Neuronal stem cell (in vitro differentiated cells): Measurements from ENCODE around the gene NFASC.

Experiments
- DNase-seq: peaks from one replicate; pipeline ENCODE4 v3.0.0-alpha.2; 2013; ENCODE audit warnings: low spot score
- H2AFZ ChIP-seq: one replicate; pipeline ENCODE4 v1.6.1; 2013; ENCODE audit warnings: mild to moderate bottlenecking, low read length, inconsistent platforms
- H2AK5ac ChIP-seq: 2 replicates; pipeline ENCODE4 v1.6.1; 2013; ENCODE audit warnings: low read depth, mild to moderate bottlenecking, inconsistent platforms, low read length, moderate library complexity, mixed read lengths
- H2BK120ac ChIP-seq: 2 replicates; pipeline ENCODE4 v1.6.1; 2013; ENCODE audit warnings: low read depth, mild to moderate bottlenecking, inconsistent platforms, low read length, moderate library complexity, mixed read lengths
- H2BK12ac ChIP-seq: one replicate; pipeline ENCODE4 v1.6.1; 2013; ENCODE audit warnings: low read length, inconsistent platforms
- H2BK15ac ChIP-seq: 2 replicates; pipeline ENCODE4 v1.6.1; 2013; ENCODE audit warnings: mild to moderate bottlenecking, low read length, inconsistent platforms, mixed read lengths
- H2BK5ac ChIP-seq: one replicate; pipeline ENCODE4 v1.6.1; 2013; ENCODE audit warnings: inconsistent platforms, mild to moderate bottlenecking, low read length, moderate library complexity
- H3K14ac ChIP-seq: one replicate; pipeline ENCODE4 v1.6.1; 2013; ENCODE audit warnings: low read length, inconsistent platforms
- H3K18ac ChIP-seq: 2 replicates; pipeline ENCODE4 v1.6.1; 2013; ENCODE audit warnings: low read length, inconsistent platforms
- H3K23ac ChIP-seq: 2 replicates; pipeline ENCODE4 v1.6.1; 2013; ENCODE audit warnings: low read depth, mild to moderate bottlenecking, mixed read lengths, low read length, inconsistent platforms; ENCODE audit not compliant: poor library complexity
- H3K27ac ChIP-seq: replicated peaks from 3 replicates; pipeline ENCODE4 v1.5.1; 2013; ENCODE audit warnings: low read length, inconsistent platforms
- H3K27me3 ChIP-seq, 3 experiments: 2 replicates each; pipeline ENCODE4 v1.6.1; 2013; ENCODE audit warnings: low read length in 3 of 3, mild to moderate bottlenecking in 2 of 3, inconsistent platforms in 1 of 3, low read depth in 1 of 3, mixed read lengths in 1 of 3, moderate library complexity in 1 of 3; ENCODE audit not compliant: control insufficient read depth in 3 of 3, insufficient read depth in 3 of 3
- H3K36me3 ChIP-seq, 2 donors: replicated peaks in 1 of 2; 2 replicates each; pipeline ENCODE4 v1.6.1; 2013; ENCODE audit warnings: low read length in 2 of 2; ENCODE audit not compliant: control insufficient read depth in 2 of 2, insufficient read depth in 2 of 2
- H3K4ac ChIP-seq: 2 replicates; pipeline ENCODE4 v1.6.1; 2013; ENCODE audit warnings: inconsistent platforms, mild to moderate bottlenecking, low read length, moderate library complexity
- H3K4me1 ChIP-seq, 2 donors: 1 replicate in 1 of 2; 2 replicates in 1 of 2; pipeline ENCODE4 v1.6.1; 2013; ENCODE audit warnings: low read length in 2 of 2, low read depth in 1 of 2; ENCODE audit not compliant: control insufficient read depth in 2 of 2, insufficient read depth in 1 of 2
- H3K4me2 ChIP-seq: one replicate; pipeline ENCODE4 v1.6.1; 2013; ENCODE audit warnings: mild to moderate bottlenecking, low read length, inconsistent platforms; ENCODE audit not compliant: insufficient read depth, poor library complexity, severe bottlenecking
- H3K4me3 ChIP-seq, 2 donors: 2 replicates each; pipeline ENCODE4 v1.5.1; 2013; ENCODE audit warnings: low read length in 2 of 2, mild to moderate bottlenecking in 2 of 2, inconsistent platforms in 1 of 2, moderate library complexity in 1 of 2
- H3K79me1 ChIP-seq: one replicate; pipeline ENCODE4 v1.6.1; 2013; ENCODE audit warnings: low read depth, mild to moderate bottlenecking, inconsistent platforms, low read length, moderate library complexity
- H3K9ac ChIP-seq: one replicate; pipeline ENCODE4 v1.6.1; 2013; ENCODE audit warnings: mild to moderate bottlenecking, low read depth, low read length, inconsistent platforms; ENCODE audit not compliant: poor library complexity
- H3K9me3 ChIP-seq, 2 donors: replicated peaks in 1 of 2; 2 replicates each; pipeline versions ENCODE3 to v1.6.1; 2013; ENCODE audit warnings: low read length in 2 of 2, mild to moderate bottlenecking in 2 of 2, inconsistent platforms in 1 of 2, low read depth in 1 of 2, mixed read lengths in 1 of 2, moderate library complexity in 1 of 2; ENCODE audit not compliant: control insufficient read depth in 2 of 2, insufficient read depth in 1 of 2
- H4K8ac ChIP-seq: one replicate; pipeline ENCODE4 v1.6.1; 2013; ENCODE audit warnings: low read depth, mild to moderate bottlenecking, inconsistent platforms, low read length, moderate library complexity
- H4K91ac ChIP-seq: one replicate; pipeline ENCODE4 v1.6.1; 2013; ENCODE audit warnings: low read length, low read depth, mild to moderate bottlenecking, inconsistent platforms; ENCODE audit not compliant: poor library complexity
- WGBS, 2 donors: extraction: QIAGEN DNeasy Blood & Tissue Kit; methylation state at CpG; one replicate each; pipeline ENCODE4 v1.1.7; 2013; ENCODE audit warnings: missing lambda C conversion rate in 2 of 2, mixed read lengths in 1 of 2; ENCODE audit not compliant: insufficient read length in 2 of 2, insufficient replicate concordance in 1 of 2; ENCODE audit errors: extremely low coverage in 2 of 2; 5-methylcytosine and 5-hydroxymethylcytosine counted together

The NFASC gene

GRCh38 chr1:205064301-205064700 is 193.6 kb downstream of the NFASC start:
- Histone ChIP-seq H3K23ac (peak overlapping the region; percentile 9), H3K27ac (no peak overlapping the region), H3K79me1 (no peaks in the 10 kb centered on the region), H3K18ac (no peak overlapping the region), H3K27me3 (peaks cover 0 to 2% (median 0%) of the 10 kb centered on the region in 3 experiments), H2BK12ac (no peak overlapping the region), H4K8ac (no peak overlapping the region), H3K4me2 (no peak overlapping the region), H3K9me3 (no peaks in the 10 kb centered on the region), H2BK5ac (no peak overlapping the region), H3K9ac (no peak overlapping the region), H2BK15ac (no peak overlapping the region), H3K4ac (no peak overlapping the region), H3K14ac (no peak overlapping the region), H3K4me3 (no peak overlapping the region), H2AK5ac (peak overlapping the region; percentile 33), H2BK120ac (no peak overlapping the region), H3K36me3 (no peaks in the 10 kb centered on the region), H2AFZ (no peak overlapping the region), H4K91ac (no peak overlapping the region), H3K4me1 (peaks cover 3 to 6% of the 10 kb centered on the region in 2 donors)
- no peak for DNase-seq
- WGBS, 2 donors = no CpG with 5 or more reads among the region's 11 CpGs

GRCh38 chr1:205064741-205065316 is 194.2 kb downstream of the NFASC start:
- H2AK5ac ChIP-seq = peak overlapping the region; percentile 33
- WGBS, 2 donors = no CpG with 5 or more reads among the region's 9 CpGs
- DNase-seq = no peak

GRCh38 chr1:205065666-205066065 is 195.0 kb downstream of the NFASC start:
- no peak for DNase-seq
- no CpG with 5 or more reads among the region's 14 CpGs for WGBS, 2 donors
- no peak overlapping the region for H3K14ac ChIP-seq

More at GRCh38 chr1:205064741-205065316, 194.2 kb downstream of the NFASC start:
- peak overlapping the region; percentile 9 for H3K23ac ChIP-seq
- no peak overlapping the region for H3K27ac ChIP-seq
- no peaks in the 10 kb centered on the region for H3K79me1 ChIP-seq
- no peaks in the 10 kb centered on the region for H3K9me3 ChIP-seq
- no peak overlapping the region for H3K9ac ChIP-seq
- peaks cover 3 to 6% of the 10 kb centered on the region in 2 donors for H3K4me1 ChIP-seq
- H3K4me2 ChIP-seq = no peak overlapping the region
- H3K14ac ChIP-seq = peak overlapping the region; percentile 67
- no peak overlapping the region for H2BK12ac ChIP-seq
- no peak overlapping the region for H4K8ac ChIP-seq
- H3K36me3 ChIP-seq = no peaks in the 10 kb centered on the region
- H2BK15ac ChIP-seq = no peak overlapping the region
- no peak overlapping the region for H2AFZ ChIP-seq
- no peak overlapping the region for H3K18ac ChIP-seq
- H3K4me3 ChIP-seq = no peak overlapping the region
- no peak overlapping the region for H2BK120ac ChIP-seq
- no peak overlapping the region for H4K91ac ChIP-seq
- H3K4ac ChIP-seq = no peak overlapping the region
- no peak overlapping the region for H2BK5ac ChIP-seq
- peaks cover 0 to 2% (median 0%) of the 10 kb centered on the region in 3 experiments for H3K27me3 ChIP-seq

GRCh38 chr1:205066141-205066818 is 195.6 kb downstream of the NFASC start:
- Histone ChIP-seq H3K14ac (no peak overlapping the region), H3K4me1 (peaks cover 4 to 5% of the 10 kb centered on the region in 2 donors), H2AK5ac (no peak overlapping the region), H3K4me2 (no peak overlapping the region), H3K4me3 (no peak overlapping the region), H3K27me3 (peaks cover 0 to 2% (median 0%) of the 10 kb centered on the region in 3 experiments), H3K4ac (no peak overlapping the region), H3K18ac (no peak overlapping the region), H3K9ac (no peak overlapping the region), H2BK12ac (no peak overlapping the region), H3K79me1 (no peaks in the 10 kb centered on the region), H3K27ac (no peak overlapping the region), H3K23ac (peak overlapping the region; percentile 1), H4K91ac (no peak overlapping the region), H2BK120ac (no peak overlapping the region), H2BK15ac (no peak overlapping the region), H3K9me3 (no peaks in the 10 kb centered on the region), H4K8ac (no peak overlapping the region), H2AFZ (no peak overlapping the region), H2BK5ac (no peak overlapping the region), H3K36me3 (no peaks in the 10 kb centered on the region)
- no peak for DNase-seq
- no CpG with 5 or more reads among the region's 13 CpGs for WGBS, 2 donors

More at GRCh38 chr1:205065666-205066065, 195.0 kb downstream of the NFASC start:
- no peak overlapping the region for H2AFZ ChIP-seq
- no peak overlapping the region for H3K4me3 ChIP-seq
- no peaks in the 10 kb centered on the region for H3K9me3 ChIP-seq
- peaks cover 3 to 6% of the 10 kb centered on the region in 2 donors for H3K4me1 ChIP-seq
- no peak overlapping the region for H2BK120ac ChIP-seq
- H3K27ac ChIP-seq = no peak overlapping the region
- no peak overlapping the region for H3K18ac ChIP-seq
- no peaks in the 10 kb centered on the region for H3K36me3 ChIP-seq
- H4K8ac ChIP-seq = no peak overlapping the region
- H3K23ac ChIP-seq = peak overlapping the region; percentile 35
- no peak overlapping the region for H2BK5ac ChIP-seq
- no peak overlapping the region for H4K91ac ChIP-seq
- peak overlapping the region; percentile 31 for H2AK5ac ChIP-seq
- no peak overlapping the region for H2BK15ac ChIP-seq
- peaks cover 0 to 2% (median 0%) of the 10 kb centered on the region in 3 experiments for H3K27me3 ChIP-seq
- no peak overlapping the region for H2BK12ac ChIP-seq
- H3K9ac ChIP-seq = no peak overlapping the region
- H3K4ac ChIP-seq = no peak overlapping the region
- no peaks in the 10 kb centered on the region for H3K79me1 ChIP-seq
- no peak overlapping the region for H3K4me2 ChIP-seq
